ENCODE measurements around the gene PHYKPL.
"Not testable (repeated sequence)": the region's sequence is repeated elsewhere in the genome, so short reads cannot be mapped to it uniquely, and the experiment has no call there.

Gene PHYKPL

DNA sequence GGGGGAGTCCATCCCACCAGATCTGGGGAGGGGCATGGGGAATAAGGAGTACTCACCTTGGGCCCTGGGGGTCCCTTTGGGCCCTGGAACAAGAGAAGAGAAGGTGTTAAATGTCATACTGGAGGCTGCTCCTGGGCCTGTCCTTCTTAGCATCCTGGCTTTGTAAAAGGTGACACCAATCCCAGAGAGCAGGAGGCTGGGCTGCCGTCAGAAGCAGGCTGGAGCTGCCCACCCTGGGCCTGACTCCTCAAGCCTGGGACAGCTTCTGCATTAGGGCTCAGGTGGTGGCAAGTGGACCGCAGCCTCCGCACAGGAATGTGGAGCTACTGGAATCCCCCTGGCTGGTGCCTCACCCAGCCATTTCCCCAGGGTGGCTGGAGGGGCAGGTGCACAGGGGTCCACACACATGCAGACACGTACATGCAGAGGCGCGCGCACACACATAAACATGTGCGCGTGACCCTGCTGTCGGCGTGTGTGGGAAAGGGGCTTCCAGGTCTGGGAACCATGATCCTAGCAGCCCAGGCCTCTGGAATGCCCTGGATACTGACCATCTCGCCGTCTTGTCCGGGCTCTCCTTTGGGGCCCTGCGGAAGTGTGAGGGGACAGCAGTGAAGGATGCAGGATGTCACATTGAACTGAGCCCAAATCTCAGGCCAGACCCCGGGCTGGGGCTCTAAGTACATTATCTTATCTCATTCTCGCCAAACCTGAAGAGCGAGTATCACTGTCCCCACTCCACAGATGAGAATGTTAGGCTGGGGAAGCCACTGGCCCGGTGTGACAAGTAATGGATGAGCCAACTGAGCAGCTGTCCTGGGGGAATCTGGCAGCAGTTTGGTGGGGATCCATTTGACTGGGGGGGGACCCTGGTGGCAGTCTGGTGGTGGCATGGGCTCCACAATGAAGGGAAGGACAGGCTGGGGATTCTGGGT lies 29.3 kb upstream of the PHYKPL start:
- no peak for DNase-seq

DNA sequence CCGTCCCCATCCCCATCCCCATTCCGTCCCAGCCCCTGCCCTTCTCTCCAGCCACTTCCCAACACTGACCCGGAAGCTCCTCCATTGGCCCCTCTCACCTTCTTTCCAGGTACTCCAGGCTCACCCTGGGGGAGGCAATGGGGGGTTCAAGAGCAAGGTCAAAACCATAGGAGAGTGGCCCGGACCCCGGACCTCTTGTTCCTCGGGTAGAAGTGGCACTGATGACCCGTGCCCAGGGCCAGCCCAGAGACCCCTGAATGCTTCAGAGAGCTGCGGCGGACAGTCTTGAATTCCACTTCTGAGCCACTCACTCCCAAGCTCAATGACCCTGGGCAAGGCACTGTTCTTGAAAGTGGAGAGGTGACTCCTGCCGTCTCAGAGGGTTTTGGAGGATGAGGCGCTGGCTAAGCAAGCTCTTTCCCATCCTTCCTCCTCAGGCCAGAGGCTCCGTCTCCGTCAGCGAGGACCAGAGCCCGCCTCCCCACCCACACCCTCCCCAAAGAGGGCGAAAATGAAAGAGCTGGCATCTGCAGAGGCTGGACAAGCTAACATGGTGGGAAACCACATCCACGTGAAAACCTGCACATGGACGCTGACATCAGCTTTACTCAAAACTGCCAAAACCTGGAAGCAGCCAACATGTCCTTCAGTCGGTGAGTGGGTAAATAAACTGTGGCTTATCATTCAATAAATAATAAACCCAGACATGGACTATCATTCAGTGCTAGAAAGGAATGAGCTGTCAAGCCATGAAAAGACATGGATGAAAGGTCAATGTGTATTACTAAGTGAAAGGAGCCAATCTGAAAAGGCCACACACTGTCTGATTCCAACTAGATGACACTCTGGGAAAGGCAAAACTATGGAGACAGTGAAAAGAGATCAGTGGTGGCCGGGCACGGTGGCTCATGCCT lies 27.3 kb upstream of the PHYKPL start:
- DNase-seq, result no peak

DNA sequence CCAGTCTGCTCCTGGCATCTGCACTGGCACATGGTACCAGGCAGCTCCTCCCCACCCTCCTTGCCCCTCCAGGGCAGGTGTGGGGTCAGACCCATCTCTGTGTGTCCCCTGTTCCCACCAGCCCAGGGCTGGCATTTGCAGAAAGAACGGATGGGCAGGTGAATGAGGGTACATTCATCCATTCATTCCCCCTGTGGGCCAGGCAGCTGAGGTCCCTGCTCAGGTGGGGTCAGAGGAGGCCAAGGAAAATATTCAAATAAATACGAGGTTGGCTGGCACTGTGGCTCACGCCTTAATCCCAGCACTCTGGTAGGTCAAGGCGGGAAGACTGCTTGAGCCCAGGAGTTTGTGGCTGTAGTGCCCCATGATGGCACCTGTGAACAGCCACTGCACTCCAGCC lies 25.0 kb upstream of the PHYKPL start:
- no peak for DNase-seq

DNA sequence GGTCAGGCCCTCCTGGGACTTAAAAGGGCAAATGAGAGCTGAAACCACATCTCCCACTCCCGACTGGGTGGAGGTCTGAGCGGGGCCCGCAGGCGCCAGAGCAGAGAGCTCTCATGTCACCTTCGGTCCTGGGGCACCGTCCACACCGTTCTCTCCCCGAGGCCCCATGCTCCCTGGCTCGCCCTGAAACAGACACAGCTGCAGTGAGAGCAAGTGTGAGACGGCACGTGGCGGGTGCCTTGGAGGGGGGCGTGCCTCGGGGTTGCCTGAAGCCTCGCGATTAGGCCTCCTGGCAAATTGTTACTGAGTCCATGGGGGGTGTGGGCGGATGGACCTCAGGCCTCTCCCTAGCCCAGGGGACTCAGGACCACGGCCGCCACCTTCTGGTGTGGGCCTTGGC lies 24.1 kb upstream of the PHYKPL start:
- no peak for DNase-seq

DNA sequence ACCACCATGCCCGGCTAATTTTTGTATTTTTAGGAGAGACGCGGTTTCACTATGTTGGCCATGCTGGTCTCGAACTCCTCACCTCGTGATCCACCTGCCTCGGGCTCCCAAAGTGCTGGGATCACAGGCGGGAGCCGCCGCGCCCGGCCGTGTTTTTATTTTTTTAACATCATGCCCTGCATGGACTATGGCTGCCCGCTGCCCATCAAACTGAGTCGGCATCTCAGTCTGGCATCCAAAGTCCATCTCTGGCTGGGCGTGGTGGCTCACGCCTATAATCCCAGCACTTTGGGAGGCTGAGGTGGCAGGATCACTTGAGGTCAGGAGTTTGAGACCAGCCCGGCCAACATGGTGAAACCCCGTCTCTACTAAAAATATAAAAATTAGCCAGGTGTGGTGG lies 21.0 kb upstream of the PHYKPL start:
- DNase-seq, result not testable (repeated sequence)

DNA sequence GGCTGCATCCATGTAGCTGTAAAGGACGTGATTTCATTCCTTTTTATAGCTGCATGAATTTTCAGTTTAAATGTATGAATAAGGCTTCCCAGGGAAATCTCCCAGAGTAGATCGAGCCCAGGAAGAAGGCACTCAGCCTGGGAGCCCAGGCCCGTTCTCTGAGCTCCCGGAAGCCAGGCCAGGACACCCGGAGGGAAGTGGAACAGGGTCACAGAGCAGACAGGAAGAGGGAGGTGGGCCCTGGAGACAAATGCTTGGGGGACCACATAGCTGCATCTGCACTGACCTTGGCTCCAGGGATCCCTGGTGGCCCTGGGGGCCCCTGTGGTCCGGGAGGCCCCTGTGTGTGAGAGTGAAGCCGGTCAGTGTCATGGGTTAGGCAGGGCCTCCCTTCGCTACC lies 19.7 kb upstream of the PHYKPL start:
- no peak for DNase-seq

DNA sequence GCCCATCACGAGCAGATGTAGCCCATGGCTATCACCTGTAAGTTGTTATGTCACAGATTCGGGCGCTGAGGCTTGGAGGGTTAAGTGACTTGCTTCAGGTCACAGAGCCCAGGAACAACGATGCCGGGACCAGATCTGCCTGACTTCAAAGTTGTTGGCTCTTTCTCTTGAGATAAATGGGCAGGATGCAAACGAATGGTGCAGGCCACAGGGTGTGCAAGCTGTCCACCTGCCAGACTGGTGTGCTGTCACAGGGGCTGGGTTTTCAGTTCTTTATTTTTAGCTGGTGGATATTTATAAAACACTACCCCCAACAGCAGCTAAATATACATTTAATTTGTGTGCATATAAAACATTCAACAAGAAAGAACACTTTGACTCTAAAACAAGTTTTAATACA lies 17.7 kb upstream of the PHYKPL start:
- DNase-seq, result no peak

DNA sequence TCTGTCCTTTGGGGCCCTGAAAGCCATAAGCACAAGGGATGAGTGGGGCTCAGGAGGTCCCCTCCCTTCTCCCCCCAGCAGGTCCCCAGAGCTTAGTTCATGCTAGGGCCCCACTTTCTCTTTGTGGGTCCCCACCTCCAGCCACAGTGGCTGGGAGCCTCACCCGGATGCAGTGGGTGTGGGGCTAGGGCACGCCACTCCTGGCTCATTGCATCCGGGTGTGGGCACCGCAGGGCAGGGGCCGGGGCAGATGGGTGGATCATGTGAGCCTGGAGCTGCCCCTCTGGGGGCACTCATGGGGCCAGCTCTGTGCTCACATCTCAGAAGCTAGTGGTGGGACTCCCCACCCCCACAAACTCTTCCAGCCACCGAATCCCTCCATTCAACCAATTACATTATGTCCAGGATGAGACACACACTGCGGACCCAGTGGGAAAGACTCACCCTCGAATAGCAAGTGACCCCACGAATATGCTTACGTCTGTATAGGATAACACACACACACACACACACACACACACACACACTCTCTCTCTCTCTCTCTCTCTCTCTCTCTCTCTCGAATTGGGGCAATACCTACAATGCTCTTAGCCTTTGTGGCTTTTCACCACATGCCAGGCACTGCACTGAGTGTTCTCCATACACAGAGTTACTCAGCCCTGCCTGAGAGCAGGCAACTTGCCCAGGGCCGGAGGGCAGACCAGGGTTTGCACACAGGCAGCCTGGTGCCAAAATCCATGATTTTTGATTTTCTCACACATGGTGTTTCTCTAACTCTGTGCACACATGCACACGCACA lies 16.8 kb upstream of the PHYKPL start:
- DNase-seq, result no peak

DNA sequence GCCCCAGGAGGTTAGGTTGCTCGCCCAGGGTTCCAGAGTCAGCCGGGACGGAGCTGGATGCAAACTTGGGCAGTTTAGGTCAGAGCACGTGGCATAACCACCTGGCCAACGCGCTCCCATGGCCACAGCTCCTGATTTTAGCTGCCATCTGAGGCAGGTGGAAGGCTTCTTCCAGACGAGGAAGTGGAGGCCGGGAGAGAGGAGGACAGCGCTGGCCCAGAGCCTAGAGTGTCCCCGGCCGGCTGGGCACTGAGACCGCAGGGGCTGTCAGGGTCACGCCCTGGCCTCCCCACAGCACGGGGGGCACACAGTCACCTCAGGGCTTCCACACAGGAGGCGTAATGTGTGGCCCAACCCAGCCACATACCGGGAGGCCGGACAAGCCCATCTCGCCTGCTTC lies 16.1 kb upstream of the PHYKPL start:
- no peak for DNase-seq

DNA sequence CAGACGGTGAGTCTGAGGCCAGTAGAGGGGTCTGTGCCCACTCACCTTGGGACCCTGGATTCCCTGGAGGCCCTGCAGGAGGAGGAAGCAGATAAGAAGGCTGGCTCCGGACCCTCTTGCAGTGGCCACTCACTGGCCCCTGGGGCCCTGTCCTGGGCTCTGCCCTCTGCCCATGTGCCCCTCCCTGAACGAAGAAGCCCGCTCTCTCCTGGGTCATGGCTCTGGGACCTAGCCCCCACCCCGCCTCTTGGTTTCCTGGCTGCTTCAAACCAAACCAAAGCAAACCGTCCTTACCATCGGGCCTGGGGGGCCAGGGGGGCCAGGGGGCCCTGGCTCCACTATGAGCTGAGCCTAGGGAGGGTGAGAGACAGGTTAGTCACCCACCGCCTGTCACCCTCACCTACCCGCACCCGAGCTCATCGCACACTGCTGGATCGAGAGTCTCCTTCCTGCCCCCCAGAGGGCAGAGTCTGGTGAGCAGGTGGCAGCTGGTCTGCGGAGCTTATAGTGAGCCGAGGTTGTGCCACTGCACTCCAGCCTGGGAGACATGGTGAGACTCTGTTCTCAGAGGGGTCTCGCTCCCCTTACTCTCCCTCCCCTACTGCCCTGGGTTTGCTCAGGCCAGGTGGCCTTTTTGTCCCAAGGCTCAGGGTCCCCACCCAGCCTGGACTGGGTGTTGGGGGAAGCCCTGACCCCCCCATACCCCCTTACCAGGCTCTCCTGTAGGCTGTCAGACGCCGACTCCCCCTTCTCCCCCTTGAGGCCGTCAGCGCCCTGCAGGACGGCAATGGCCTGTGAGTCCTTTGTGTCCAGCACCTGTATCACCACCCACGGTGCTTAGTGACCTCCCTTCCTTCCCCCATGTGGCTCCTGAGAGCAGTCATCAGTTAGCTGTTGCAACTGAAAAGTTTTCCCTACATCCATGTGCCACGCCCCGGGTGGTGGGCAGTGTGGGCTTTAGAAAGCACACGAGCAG lies 15.2 kb upstream of the PHYKPL start:
- no peak for DNase-seq

DNA sequence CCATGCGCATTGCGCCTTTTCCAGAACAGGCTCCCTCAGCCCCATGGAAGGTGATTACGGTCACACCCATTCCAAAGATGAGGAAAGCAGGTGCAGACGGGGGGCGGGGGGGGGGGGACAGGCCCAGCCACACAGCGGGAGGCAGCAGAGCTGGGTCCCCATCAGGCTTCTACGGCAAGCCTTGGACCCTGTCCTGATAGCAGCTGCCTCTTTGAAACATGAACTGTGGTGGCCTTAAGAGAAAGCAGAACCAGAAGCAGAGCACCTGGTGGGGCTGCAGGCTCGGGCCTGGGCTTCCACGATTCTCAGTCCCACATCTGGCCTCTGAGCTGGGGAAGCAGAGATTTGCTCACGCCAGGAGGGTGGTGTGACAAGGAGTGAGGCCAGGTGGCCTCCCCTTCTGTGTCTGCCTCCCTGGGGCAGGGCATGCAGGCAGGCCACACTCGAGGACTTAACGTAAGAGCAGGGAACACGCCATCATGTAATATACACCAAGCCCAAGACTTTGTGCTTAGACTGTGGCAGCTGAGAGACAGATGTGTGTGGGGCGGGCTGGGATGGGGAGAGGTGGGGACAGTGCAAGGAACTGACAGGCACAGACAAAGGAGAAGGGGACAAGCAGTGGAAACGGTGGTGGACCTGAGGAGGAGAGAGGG lies 14.2 kb upstream of the PHYKPL start:
- DNase-seq, result no peak

DNA sequence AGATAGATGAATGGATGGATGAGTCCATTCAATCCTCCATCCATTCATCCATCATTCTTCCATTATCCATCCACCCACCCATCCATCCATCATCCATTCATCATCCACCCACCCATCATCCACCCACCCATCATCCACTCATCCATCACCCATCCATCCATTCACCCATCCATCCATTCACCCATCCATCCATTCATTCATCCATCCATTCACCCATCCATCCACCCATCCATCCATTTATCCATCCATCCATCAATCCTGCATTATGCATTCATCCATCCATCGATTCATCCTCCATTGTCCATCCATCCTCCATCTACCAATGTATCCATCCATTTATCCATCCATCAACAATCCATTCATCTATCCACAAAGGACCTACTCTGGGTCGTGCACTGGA lies 12.8 kb upstream of the PHYKPL start:
- no peak for DNase-seq

DNA sequence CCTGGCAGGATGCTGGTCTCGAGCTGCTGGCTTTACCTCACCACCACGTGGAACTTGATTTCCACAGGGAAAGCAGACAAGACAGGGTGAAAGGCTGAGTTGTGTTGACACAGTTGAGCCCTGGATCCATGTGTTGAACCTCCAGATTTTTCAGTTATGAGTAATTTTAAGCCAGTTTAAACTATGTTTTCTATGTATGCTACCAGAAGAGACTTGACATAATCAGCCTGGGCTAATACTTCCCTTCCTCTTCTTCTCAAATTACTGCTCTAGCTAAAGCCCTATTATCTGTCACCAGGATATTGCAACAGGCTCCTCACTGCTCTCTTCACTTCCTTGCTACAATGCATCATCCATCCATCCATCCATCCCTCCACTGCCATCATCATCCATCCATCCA lies 12.0 kb upstream of the PHYKPL start:
- no peak for DNase-seq

DNA sequence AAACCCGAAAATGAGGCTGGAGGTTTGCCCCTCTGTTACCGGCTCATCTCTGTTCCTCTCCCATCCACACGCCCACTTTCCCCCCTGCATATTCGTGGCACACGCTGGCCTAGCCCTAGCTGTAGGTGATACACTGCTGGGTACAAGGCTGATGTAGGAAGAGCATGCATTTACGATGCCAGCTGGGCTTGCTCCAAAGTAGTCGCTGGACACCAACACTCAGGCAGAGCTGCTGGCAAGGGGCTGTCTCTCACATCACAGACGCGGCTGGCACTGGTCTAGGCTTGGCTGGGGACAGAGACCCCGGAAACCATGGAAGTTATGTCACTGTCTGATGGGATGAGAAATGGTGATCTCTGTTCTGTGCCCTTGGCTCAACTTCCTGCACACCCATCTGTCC lies 9.8 kb upstream of the PHYKPL start:
- DNase-seq, result no peak

DNA sequence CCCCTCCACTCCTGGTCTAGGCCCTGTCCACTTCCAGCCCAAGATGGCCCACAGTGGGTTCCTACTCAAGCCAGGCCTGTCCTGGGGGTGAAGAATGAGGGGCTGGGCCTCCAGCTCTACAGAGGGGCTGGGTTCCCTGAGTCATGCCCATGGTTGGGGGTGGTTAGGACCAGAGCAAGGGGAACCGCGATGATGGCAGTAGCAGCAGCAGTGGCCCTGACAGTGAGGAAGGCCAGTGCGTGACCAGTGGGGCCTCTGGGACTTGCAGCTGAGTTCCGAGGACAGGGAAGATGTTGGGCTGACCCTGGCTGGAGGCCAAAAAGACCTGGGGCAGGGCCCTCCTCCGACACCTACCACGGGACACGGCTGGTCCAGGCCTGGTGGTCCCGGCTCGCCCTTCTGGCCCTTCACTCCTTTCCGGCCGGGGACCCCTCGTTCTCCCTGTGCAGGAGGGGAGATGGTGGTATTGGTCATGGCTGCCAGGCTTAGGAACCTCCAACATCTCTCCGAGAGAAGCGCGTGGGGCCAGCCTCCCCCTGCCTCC lies 9.2 kb upstream of the PHYKPL start:
- DNase-seq, result no peak

DNA sequence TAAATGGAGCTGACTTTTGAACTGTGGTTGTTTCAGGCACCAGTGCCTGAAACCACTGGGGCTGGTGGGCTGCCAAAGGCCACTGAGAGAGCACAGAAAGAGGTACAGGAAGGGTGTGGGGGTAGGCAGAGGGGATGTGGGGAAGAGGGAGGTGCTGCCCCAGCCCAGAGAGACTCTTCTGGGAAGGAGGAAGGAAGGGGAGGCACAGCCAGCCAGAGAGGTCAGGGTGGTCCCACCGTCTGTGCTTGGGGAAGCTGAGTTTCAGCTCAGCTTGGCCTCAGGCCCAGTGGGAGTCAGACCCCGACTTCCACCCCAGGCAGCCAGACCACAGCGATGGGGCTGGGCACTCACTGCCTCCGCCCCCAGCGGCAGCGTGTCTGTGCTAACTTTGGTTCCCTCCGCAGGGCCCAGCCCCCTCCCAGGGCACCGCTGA lies 8.6 kb upstream of the PHYKPL start:
- DNase-seq, result no peak

DNA sequence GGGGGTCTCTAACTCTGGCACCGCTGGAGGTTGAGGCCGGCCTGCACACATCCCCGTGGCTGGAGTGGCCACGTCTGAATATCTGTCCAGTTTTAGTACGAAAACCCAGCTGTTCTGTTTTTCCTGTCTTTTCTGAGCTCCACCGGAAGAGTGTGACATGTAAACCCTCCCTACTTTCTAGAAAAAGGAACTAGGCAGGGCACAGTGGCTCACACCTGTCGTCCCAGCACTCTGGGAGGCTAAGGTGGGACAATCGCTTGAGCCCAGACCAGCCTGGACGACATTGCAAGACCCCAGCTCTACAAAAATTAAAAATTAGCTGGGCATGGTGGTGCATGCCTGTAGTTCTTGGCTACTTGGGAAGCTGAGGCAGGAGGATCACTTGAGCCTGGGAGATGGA lies 8.2 kb upstream of the PHYKPL start:
- DNase-seq, result no peak

DNA sequence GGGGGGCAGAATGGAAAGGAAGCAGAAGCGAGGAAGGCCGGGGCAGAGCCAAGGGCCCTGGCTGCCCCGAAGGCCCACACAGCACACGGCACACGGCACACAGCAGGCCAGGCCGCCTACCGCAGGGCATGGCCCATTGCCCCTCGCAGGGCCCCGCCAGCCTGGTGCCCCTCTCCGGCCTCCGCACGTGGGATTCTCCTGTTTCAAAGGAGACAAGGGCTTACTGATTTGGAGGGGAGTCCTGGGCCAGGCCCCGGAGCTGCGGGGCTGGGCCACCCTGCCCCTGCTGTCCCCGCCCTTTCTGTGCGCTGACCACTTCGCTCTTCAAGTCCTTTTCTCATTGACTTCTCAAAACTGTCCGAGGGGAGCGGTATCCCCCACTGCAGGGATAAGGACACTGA lies 7.7 kb upstream of the PHYKPL start:
- no peak for DNase-seq

DNA sequence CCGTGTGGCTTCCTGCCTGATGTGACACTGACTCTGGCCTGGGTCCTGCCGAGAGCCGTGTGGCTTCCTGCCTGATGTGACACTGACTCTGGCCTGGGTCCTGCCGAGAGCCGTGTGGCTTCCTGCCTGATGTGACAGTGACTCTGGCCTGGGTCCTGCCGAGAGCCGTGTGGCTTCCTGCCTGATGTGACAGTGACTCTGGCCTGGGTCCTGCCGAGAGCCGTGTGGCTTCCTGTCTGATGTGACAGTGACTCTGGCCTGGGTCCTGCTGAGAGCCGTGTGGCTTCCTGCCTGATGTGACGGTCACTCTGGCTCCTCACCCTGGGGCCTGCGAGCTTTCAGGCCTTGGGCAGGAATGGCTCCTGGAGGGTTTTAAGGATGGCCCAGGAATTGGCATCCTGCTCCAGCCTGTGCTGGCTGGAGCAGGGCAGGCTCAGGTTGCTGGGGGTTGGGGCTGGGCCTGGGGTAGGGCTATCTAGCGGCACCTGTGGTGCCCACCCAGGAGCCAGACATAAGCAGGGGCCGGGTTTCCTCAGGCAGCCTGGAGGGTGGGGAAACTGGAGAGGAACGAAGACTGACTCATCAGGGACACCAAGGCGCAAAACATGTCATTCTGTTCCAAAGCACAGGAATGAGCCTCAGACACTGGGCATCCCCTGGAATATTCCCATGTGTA lies 7.2 kb upstream of the PHYKPL start:
- DNase-seq, result not testable (repeated sequence)
